Thoracic aorta (tissue), 2 donors: ENCODE measurements around the gene DCST1. TPM values are rescaled to one million over a fixed set of nuclear protein-coding genes. Genes with fewer than 3 reads are reported as not detected.

Experiments used
- ATAC-seq: fragments of 150-250 bp; one replicate; pipeline ENCODE4 v1.8.0; 2017; ENCODE audit warnings: low read depth; ENCODE audit not compliant: insufficient number of reproducible peaks, low FRiP score
- DNase-seq: peaks from one replicate; pipeline ENCODE4 v3.0.0-alpha.2; 2020; ENCODE audit warnings: low spot score
- H3K27ac ChIP-seq, 2 donors: fragments of 200-600 bp; sonication (generic); 1 replicate in 1 of 2; 2 replicates in 1 of 2; pipeline ENCODE4 v1.5.1; 2016; ENCODE audit warnings: mild to moderate bottlenecking in 2 of 2, moderate library complexity in 2 of 2
- H3K27me3 ChIP-seq: fragments of 200-600 bp; sonication (generic); replicated peaks from 2 replicates; pipeline ENCODE4 v1.6.0; 2016; ENCODE audit warnings: mild to moderate bottlenecking; ENCODE audit not compliant: insufficient read depth
- H3K36me3 ChIP-seq: fragments of 200-600 bp; sonication (generic); one replicate; pipeline ENCODE4 v1.5.1; 2016
- H3K4me1 ChIP-seq, 2 donors: fragments of 200-600 bp; sonication (generic); 1 replicate in 1 of 2; 2 replicates in 1 of 2; pipeline versions ENCODE4 v1.5.1 to v1.6.0; 2016; ENCODE audit warnings: low read depth in 2 of 2, mild to moderate bottlenecking in 1 of 2; ENCODE audit not compliant: control insufficient read depth in 1 of 2
- H3K4me3 ChIP-seq: fragments of 200-600 bp; sonication (generic); 2 replicates; pipeline ENCODE4 v1.5.1; 2016; ENCODE audit warnings: mild to moderate bottlenecking
- H3K9me3 ChIP-seq: fragments of 200-600 bp; sonication (generic); 2 replicates; pipeline ENCODE4 v1.5.1; 2016
- total RNA-seq, 2 donors: library from RNA; depleted of rRNA; stranded (reverse); fragments of >200 nt; gene quantifications; one replicate each; pipeline versions ENCODE4 v1.1.0 to v1.2.3, GENCODE V29; 2016
- TF ChIP-seq, protein P1 (sequence below): fragments of 200-600 bp; sonication (generic); IDR thresholded peaks from one replicate; pipeline ENCODE4 v1.5.1; 2019; ENCODE audit warnings: antibody characterized with exemption

The DCST1 gene
- total RNA-seq, 2 donors from 2014 or later = not detected

DNA sequence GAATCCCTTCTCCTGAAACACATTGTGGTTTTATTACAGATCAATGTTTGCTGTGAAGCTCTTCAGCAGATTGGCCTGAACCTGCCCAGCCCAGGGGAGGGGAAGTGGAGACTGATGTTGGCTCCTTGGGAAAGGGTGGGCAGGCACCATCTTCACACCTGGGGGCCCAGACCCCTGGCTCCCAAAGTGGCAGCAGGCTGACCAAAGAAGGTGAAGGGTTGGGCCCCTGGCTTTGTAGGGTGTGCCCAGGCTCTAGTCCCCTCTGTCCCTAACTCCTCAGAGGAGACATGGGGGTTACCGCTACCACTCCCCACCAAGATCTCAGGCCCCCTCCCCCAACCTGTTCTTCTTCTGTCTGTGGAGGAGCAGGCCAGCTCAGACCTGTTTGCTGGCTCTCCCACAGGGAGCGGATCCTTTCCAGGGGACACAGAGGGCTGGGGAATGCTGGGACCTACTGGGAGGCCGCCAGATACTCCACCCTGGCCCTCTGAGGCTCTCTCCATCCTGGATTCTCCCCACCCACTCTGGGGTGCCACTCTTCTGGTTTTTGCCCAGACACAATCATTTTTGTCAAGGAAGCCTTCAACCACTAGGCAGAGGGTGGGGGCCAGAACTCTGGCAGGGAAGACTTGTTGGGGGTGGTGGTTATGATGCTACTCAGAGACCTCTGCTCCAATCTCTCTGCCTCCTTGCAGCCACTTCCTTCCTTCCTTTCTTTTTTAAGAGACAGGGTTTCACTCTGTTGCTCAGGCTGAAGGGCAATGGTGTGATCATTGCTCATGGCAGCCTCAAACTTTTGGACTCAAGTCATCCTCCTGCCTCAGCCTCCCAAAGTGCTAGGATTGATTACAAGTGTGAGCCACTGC is 40.0 kb downstream of the DCST1 start:
- Histone ChIP-seq H3K27me3 (no peaks in the 10 kb centered on the region), H3K27ac (no peak overlapping the region), H3K4me1 (peaks cover 4 to 11% of the 10 kb centered on the region in 2 donors), H3K4me3 (no peak overlapping the region), H3K9me3 (no peaks in the 10 kb centered on the region), H3K36me3 (no peaks in the 10 kb centered on the region)
- DNase-seq (no peak), ATAC-seq (no peak)
- TF ChIP-seq, protein P1, sequence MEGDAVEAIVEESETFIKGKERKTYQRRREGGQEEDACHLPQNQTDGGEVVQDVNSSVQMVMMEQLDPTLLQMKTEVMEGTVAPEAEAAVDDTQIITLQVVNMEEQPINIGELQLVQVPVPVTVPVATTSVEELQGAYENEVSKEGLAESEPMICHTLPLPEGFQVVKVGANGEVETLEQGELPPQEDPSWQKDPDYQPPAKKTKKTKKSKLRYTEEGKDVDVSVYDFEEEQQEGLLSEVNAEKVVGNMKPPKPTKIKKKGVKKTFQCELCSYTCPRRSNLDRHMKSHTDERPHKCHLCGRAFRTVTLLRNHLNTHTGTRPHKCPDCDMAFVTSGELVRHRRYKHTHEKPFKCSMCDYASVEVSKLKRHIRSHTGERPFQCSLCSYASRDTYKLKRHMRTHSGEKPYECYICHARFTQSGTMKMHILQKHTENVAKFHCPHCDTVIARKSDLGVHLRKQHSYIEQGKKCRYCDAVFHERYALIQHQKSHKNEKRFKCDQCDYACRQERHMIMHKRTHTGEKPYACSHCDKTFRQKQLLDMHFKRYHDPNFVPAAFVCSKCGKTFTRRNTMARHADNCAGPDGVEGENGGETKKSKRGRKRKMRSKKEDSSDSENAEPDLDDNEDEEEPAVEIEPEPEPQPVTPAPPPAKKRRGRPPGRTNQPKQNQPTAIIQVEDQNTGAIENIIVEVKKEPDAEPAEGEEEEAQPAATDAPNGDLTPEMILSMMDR = no peak

DNA sequence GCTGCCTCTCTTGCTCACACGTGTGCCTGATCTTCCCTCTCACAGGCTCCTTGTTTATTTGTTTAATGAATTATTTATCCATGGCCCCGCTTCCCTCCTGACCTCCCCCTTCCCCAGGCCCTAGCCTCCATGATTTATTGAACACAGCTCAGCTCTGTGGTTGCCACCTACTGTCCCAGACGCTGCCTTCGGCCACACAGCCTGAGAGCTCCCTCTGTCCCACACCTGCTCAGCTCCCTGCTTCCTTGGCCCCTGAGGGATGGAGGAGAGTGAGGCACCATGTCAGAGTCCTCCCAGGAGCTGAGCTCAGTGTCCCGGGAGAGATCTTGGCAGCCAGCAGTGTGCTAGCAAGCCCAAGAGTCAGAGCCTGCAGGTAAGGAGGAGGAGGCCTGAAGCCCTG is 41.9 kb downstream of the DCST1 start:
- H3K27me3 ChIP-seq = peaks cover 8% of the 10 kb centered on the region
- no peak overlapping the region for H3K27ac ChIP-seq
- no peak for DNase-seq
- no peak overlapping the region for H3K4me3 ChIP-seq
- H3K36me3 ChIP-seq = no peaks in the 10 kb centered on the region
- no peaks in the 10 kb centered on the region for H3K9me3 ChIP-seq
- H3K4me1 ChIP-seq = peaks cover 16 to 26% of the 10 kb centered on the region in 2 donors
- ATAC-seq = no peak
- TF ChIP-seq, protein P1 = no peak

DNA sequence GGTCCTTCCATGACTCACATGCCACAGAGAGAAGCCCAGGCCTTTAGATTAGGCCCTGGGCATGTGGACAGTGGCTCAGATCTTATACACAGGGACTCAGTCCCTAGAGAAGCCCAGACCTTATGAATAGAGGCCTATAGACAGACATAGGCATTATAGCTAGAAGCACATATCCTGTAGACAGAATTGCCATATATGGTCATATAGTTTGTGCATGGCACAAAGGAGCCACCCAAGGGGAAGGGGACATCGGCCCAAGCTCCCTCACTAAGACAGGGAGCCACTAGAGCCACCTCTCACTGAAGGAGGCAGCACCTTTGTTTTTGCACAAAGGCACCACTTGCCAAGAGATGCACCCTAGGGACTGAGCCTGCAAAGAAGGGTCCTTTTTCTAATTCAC is 42.7 kb downstream of the DCST1 start:
- Histone ChIP-seq H3K36me3 (no peaks in the 10 kb centered on the region), H3K4me3 (no peak overlapping the region), H3K9me3 (no peaks in the 10 kb centered on the region), H3K27ac (no peak overlapping the region), H3K27me3 (peaks cover 16% of the 10 kb centered on the region), H3K4me1 (peaks cover 21 to 29% of the 10 kb centered on the region in 2 donors)
- no peak for DNase-seq
- no peak for ATAC-seq
- TF ChIP-seq, protein P1 = no peak

DNA sequence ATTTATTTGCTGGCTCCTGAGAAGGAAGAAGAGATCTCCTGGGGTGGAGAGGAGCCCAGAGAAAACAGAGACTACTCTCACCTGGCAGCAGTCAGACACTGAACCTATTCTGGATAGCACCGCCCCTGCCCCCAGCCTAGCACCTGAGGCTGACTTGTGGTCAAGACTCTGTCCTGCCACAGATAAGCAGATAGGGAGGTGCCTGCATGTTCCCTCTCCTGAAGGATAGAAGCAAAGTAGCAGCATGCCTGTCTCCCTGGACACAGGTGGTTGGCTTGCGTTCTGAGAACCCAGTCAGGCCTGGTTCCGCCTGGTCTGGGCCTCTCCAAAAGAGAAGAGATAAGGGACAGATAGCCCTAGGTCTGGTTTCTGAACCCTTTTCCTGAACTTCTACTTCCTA is 43.7 kb downstream of the DCST1 start:
- DNase-seq = no peak

DNA sequence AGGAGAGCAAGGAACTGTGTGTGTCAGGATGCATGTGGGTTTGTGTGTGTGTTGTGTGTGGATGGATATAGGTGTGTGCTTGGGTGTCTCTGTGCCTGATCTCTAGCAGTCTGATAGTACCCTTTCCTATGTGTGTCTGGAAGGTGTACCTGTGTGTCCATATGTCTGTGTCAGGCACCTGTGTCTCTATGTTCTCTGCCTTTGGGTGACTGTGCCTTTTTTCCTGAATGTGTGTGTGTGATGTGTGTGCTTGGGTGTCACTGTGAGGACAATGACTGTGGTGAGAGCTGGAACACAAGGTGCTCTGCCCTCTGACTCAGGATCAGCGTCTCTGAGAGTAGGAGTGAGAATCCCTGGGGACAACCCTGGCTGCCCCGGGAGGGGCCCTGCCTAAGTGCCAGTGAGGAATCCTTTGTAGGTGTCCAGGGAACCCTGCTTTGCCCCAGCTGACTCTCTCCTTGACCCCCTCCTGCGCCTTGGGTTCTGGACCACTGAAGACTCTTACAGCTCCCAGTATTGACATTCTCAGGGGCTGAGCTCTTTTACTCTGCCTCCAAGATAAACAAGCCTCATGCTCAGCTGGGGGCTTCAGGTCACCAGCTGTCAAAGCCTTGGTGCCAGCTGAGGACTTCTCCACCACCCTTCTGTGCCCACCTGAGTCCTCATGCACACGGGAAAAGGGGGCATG is 44.3 kb downstream of the DCST1 start:
- Histone ChIP-seq H3K4me1 (peaks cover 29 to 43% of the 10 kb centered on the region in 2 donors), H3K36me3 (no peaks in the 10 kb centered on the region), H3K4me3 (no peak overlapping the region), H3K27me3 (peaks cover 25% of the 10 kb centered on the region), H3K27ac (no peak overlapping the region), H3K9me3 (no peaks in the 10 kb centered on the region)
- ATAC-seq (no peak), DNase-seq (no peak)
- TF ChIP-seq, protein P1 = no peak

More for the DNA sequence above, 43.7 kb downstream of the DCST1 start:
- Histone ChIP-seq H3K36me3 (no peaks in the 10 kb centered on the region), H3K9me3 (no peaks in the 10 kb centered on the region), H3K4me3 (no peak overlapping the region), H3K27me3 (peaks cover 22% of the 10 kb centered on the region), H3K27ac (no peak overlapping the region), H3K4me1 (peaks cover 26 to 37% of the 10 kb centered on the region in 2 donors)
- TF ChIP-seq, protein P1 = no peak
- no peak for ATAC-seq
